Epithelial cell of esophagus (primary cell): ENCODE data around the gene TSHZ1.
"Not testable (repeated sequence)": the region's sequence is repeated elsewhere in the genome, so short reads cannot be mapped to it uniquely, and the experiment has no call there.

Experiments used
- DNase-seq: peaks from one replicate; pipeline ENCODE4 v3.0.0; 2010; ENCODE audit warnings: low read depth
- H3K4me3 ChIP-seq: 2 replicates; pipeline ENCODE4 v1.5.1; 2011; ENCODE audit warnings: mild to moderate bottlenecking, low read length, control low read depth
- CTCF ChIP-seq: IDR thresholded peaks from 2 replicates; pipeline ENCODE4 v1.5.1; 2011; ENCODE audit warnings: low read depth, mild to moderate bottlenecking, low read length, control low read depth, inconsistent platforms; ENCODE audit not compliant: insufficient read depth; ENCODE audit errors: missing control alignments

TSHZ1 gene

DNA sequence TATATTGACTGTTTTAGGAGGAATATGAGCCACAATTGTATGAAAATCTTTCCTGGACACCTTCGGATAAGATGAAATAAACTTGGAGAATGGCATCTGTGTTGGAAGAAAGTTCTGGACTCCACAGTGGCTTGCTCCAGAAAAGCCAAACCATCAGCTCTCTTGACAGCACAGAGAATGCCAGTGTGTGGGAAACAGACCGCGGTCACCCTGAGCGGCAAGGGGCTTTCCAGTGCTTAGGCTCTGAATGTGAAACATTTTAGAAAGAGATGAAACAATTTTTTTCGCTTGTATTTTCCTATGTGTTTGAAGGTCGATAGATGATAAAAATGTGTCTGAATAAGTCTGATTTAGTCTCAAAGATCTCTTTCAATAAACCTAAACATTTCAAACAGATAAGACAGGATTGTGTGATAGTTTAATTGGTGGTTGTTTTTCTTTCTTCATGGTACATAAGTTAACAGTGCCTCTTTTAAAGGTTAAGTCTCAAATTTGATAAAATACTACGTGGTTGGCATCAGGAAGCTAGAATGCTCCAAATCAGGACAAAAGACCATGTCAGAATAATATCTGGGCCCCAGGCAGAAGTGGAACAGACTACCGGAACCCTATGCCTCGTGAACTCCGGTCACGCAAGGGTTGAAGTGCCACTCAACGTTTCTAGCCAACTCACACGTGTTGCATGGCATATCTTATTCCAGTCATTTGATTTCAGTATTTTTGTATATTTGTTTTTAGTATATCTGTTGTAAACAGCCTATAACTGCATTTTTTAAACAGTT, 30.6 kb upstream of the TSHZ1 start:
- H3K4me3 ChIP-seq, result no peak overlapping the region
- TF ChIP-seq CTCF, result no peak
- no peak for DNase-seq

- peak; percentile 96 for DNase-seq
- TF ChIP-seq CTCF, result no peak
- no peak overlapping the region for H3K4me3 ChIP-seq
Measured at GRCh38 chr18:75183524-75183923, 27.1 kb upstream of the TSHZ1 start.

GRCh38 chr18:75183973-75184493, 26.6 kb upstream of the TSHZ1 start:
- no peak overlapping the region for H3K4me3 ChIP-seq
- no peak for DNase-seq
- TF ChIP-seq CTCF, result no peak

- no peak for TF ChIP-seq CTCF
- no peak overlapping the region for H3K4me3 ChIP-seq
- DNase-seq, result no peak
Measured at GRCh38 chr18:75185460-75185859, 25.1 kb upstream of the TSHZ1 start.

- not testable (repeated sequence) for H3K4me3 ChIP-seq
- DNase-seq, result peak; percentile 38
Measured at GRCh38 chr18:75187702-75188101, 22.9 kb upstream of the TSHZ1 start.

DNA sequence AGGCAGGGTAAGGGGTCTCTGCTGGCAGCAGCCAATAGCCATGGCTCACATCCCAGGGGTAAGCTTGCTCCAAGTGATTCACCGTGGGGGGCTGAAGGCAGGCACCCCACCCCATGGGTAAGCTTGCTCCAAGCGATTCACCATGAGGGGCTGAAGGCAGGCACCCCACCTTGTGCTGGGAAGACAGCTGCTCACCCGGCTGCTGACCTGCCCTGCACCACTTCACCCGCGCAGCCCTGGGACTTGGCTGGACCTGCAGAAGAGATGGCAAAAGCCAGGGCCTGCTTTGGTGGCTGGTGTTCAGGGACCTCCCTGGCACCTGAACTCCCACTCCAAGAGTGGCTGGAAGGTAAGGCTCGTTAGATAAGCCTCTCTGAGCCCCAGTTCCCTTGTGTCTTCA, 20.9 kb upstream of the TSHZ1 start:
- H3K4me3 ChIP-seq, result no peak overlapping the region
- no peak for TF ChIP-seq CTCF
- no peak for DNase-seq

- H3K4me3 ChIP-seq, result no peak overlapping the region
- no peak for DNase-seq
- no peak for TF ChIP-seq CTCF
Measured at GRCh38 chr18:75192899-75193298, 17.7 kb upstream of the TSHZ1 start.
